ENCODE results near the gene RPS15. TPM values are rescaled to one million over a fixed set of nuclear protein-coding genes. Genes with fewer than 3 reads are reported as not detected.
A peak's percentile ranks its signal among the peaks of the same experiment; 100 is the strongest.

Gene RPS15
- total and polyA plus RNA-seq, 4 donors = 296 to 954 (median 414) TPM

DNA sequence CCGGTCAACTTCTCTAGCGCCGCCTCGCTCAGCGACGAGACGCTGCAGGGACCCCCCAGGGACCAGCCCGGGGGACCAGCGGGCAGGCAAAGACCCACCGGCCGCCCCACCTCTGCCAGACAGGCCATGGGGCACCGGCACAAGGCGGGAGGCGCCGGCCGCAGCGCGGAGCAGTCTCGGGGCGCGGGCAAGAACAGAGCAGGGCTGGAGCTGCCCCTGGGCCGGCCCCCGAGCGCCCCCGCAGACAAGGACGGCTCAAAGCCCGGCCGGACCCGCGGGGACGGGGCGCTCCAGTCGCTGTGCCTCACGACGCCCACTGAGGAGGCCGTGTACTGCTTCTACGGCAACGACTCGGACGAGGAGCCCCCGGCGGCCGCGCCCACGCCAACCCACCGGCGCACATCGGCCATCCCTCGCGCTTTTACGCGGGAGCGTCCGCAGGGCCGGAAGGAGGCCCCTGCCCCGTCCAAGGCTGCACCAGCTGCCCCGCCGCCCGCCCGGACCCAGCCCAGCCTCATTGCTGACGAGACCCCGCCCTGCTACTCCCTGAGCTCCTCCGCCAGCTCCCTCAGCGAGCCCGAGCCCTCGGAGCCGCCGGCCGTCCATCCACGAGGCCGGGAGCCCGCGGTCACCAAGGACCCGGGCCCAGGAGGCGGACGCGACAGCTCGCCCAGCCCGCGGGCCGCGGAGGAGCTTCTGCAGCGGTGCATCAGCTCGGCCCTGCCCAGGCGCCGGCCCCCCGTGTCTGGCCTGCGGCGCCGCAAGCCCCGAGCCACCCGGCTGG lies 29.5 kb downstream of the RPS15 start:
- 7% methylated on average over 92 of the region's 92 CpGs for WGBS
- no peak overlapping the region for H3K9ac ChIP-seq (ENCODE audit: low read depth in 1 of 2, low read length in 2 of 2)
- TF ChIP-seq, protein P1, sequence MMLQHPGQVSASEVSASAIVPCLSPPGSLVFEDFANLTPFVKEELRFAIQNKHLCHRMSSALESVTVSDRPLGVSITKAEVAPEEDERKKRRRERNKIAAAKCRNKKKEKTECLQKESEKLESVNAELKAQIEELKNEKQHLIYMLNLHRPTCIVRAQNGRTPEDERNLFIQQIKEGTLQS (IDR thresholded peaks at IDR 0.05) = no peak
- TF ChIP-seq TAF1 (conservative IDR thresholded peaks at IDR 0.05) (no peak), HNF4A (conservative IDR thresholded peaks at IDR 0.05) (no peak), NR2F2 (IDR thresholded peaks at IDR 0.05) (no peak), HNF4G (IDR thresholded peaks at IDR 0.05) (no peak), EGR1 (IDR thresholded peaks at IDR 0.05; ENCODE audit: low read depth in 2 of 2) (no peak), GABPA (IDR thresholded peaks at IDR 0.05 in 1 of 2, conservative IDR thresholded peaks at IDR 0.05 in 1 of 2) (no peak), RAD21 (IDR thresholded peaks at IDR 0.05) (no peak), SP1 (IDR thresholded peaks at IDR 0.05) (no peak), RXRA (IDR thresholded peaks at IDR 0.05) (no peak), YY1 (IDR thresholded peaks at IDR 0.05) (no peak)
- TF ChIP-seq, protein P2, sequence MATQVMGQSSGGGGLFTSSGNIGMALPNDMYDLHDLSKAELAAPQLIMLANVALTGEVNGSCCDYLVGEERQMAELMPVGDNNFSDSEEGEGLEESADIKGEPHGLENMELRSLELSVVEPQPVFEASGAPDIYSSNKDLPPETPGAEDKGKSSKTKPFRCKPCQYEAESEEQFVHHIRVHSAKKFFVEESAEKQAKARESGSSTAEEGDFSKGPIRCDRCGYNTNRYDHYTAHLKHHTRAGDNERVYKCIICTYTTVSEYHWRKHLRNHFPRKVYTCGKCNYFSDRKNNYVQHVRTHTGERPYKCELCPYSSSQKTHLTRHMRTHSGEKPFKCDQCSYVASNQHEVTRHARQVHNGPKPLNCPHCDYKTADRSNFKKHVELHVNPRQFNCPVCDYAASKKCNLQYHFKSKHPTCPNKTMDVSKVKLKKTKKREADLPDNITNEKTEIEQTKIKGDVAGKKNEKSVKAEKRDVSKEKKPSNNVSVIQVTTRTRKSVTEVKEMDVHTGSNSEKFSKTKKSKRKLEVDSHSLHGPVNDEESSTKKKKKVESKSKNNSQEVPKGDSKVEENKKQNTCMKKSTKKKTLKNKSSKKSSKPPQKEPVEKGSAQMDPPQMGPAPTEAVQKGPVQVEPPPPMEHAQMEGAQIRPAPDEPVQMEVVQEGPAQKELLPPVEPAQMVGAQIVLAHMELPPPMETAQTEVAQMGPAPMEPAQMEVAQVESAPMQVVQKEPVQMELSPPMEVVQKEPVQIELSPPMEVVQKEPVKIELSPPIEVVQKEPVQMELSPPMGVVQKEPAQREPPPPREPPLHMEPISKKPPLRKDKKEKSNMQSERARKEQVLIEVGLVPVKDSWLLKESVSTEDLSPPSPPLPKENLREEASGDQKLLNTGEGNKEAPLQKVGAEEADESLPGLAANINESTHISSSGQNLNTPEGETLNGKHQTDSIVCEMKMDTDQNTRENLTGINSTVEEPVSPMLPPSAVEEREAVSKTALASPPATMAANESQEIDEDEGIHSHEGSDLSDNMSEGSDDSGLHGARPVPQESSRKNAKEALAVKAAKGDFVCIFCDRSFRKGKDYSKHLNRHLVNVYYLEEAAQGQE (IDR thresholded peaks at IDR 0.05) = no peak
- TF ChIP-seq, protein P3, sequence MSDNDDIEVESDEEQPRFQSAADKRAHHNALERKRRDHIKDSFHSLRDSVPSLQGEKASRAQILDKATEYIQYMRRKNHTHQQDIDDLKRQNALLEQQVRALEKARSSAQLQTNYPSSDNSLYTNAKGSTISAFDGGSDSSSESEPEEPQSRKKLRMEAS (IDR thresholded peaks at IDR 0.05) = no peak
- TF ChIP-seq, protein P4, sequence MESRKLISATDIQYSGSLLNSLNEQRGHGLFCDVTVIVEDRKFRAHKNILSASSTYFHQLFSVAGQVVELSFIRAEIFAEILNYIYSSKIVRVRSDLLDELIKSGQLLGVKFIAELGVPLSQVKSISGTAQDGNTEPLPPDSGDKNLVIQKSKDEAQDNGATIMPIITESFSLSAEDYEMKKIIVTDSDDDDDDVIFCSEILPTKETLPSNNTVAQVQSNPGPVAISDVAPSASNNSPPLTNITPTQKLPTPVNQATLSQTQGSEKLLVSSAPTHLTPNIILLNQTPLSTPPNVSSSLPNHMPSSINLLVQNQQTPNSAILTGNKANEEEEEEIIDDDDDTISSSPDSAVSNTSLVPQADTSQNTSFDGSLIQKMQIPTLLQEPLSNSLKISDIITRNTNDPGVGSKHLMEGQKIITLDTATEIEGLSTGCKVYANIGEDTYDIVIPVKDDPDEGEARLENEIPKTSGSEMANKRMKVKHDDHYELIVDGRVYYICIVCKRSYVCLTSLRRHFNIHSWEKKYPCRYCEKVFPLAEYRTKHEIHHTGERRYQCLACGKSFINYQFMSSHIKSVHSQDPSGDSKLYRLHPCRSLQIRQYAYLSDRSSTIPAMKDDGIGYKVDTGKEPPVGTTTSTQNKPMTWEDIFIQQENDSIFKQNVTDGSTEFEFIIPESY (IDR thresholded peaks at IDR 0.05) = no peak
- peaks cover 30 to 66% (median 44%) of the 10 kb centered on the region in 4 donors for H3K4me1 ChIP-seq (ENCODE audit: control insufficient read depth in 4 of 4, insufficient read depth in 4 of 4, low read length in 3 of 4)
- peaks cover 0 to 11% (median 7%) of the 10 kb centered on the region in 4 donors for H3K27me3 ChIP-seq (ENCODE audit: control insufficient read depth in 4 of 4, insufficient read depth in 4 of 4, low read length in 3 of 4)
- no peak for DNase-seq (ENCODE audit: low spot score)
- no peaks in the 10 kb centered on the region for H3K9me3 ChIP-seq (ENCODE audit: control insufficient read depth in 4 of 4, low read length in 3 of 4)
- no peak overlapping the region for H3K4me3 ChIP-seq (ENCODE audit: low read depth in 1 of 3, low read length in 3 of 3)
- no peaks in the 10 kb centered on the region for H3K36me3 ChIP-seq (ENCODE audit: control insufficient read depth in 4 of 4, insufficient read depth in 3 of 4, low read depth in 1 of 4, low read length in 3 of 4)
- H3K27ac ChIP-seq (ENCODE audit: low read depth in 1 of 2, low read length in 2 of 2) = no peak overlapping the region

DNA sequence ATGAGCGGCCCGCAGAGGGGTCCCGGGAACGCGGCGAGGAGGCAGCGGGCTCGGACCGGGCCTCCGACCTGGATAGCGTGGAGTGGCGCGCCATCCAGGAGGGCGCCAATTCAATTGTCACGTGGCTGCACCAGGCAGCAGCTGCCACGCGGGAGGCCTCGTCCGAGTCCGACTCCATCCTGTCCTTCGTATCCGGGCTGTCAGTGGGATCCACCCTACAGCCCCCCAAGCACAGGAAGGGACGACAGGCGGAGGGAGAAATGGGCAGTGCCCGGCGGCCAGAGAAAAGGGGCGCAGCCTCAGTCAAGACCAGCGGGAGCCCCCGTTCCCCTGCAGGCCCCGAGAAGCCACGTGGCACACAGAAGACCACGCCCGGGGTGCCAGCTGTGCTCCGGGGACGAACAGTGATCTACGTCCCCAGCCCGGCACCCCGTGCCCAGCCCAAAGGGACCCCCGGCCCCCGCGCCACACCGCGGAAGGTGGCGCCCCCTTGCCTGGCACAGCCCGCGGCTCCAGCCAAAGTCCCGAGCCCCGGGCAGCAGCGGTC lies 30.2 kb downstream of the RPS15 start:
- no peak for DNase-seq (ENCODE audit: low spot score)
- H3K9ac ChIP-seq (ENCODE audit: low read depth in 1 of 2, low read length in 2 of 2) = no peak overlapping the region
- no peaks in the 10 kb centered on the region for H3K9me3 ChIP-seq (ENCODE audit: control insufficient read depth in 4 of 4, low read length in 3 of 4)
- H3K4me3 ChIP-seq (ENCODE audit: low read depth in 1 of 3, low read length in 3 of 3) = peak overlapping the region in 1 of 3 donors; percentile 50
- no peak overlapping the region for H3K27ac ChIP-seq (ENCODE audit: low read depth in 1 of 2, low read length in 2 of 2)
- WGBS = 12% methylated on average over 49 of the region's 49 CpGs
- no peaks in the 10 kb centered on the region for H3K36me3 ChIP-seq (ENCODE audit: control insufficient read depth in 4 of 4, insufficient read depth in 3 of 4, low read depth in 1 of 4, low read length in 3 of 4)
- peaks cover 0 to 11% (median 7%) of the 10 kb centered on the region in 4 donors for H3K27me3 ChIP-seq (ENCODE audit: control insufficient read depth in 4 of 4, insufficient read depth in 4 of 4, low read length in 3 of 4)
- peaks cover 30 to 69% (median 44%) of the 10 kb centered on the region in 4 donors for H3K4me1 ChIP-seq (ENCODE audit: control insufficient read depth in 4 of 4, insufficient read depth in 4 of 4, low read length in 3 of 4)
- TF ChIP-seq JUND (IDR thresholded peaks at IDR 0.05) (no peak), NR2F2 (IDR thresholded peaks at IDR 0.05) (no peak), GABPA (IDR thresholded peaks at IDR 0.05 in 1 of 2, conservative IDR thresholded peaks at IDR 0.05 in 1 of 2) (no peak), FOXA2 (IDR thresholded peaks at IDR 0.05) (no peak), HNF4G (IDR thresholded peaks at IDR 0.05) (no peak), EGR1 (IDR thresholded peaks at IDR 0.05; ENCODE audit: low read depth in 2 of 2) (no peak), RAD21 (IDR thresholded peaks at IDR 0.05) (no peak), HNF4A (conservative IDR thresholded peaks at IDR 0.05) (no peak), FOXA1 (IDR thresholded peaks at IDR 0.05) (no peak), TAF1 (conservative IDR thresholded peaks at IDR 0.05) (no peak)
- TF ChIP-seq, protein P4 (IDR thresholded peaks at IDR 0.05) = no peak
- TF ChIP-seq, protein P1 (IDR thresholded peaks at IDR 0.05) = no peak
- TF ChIP-seq, protein P5, sequence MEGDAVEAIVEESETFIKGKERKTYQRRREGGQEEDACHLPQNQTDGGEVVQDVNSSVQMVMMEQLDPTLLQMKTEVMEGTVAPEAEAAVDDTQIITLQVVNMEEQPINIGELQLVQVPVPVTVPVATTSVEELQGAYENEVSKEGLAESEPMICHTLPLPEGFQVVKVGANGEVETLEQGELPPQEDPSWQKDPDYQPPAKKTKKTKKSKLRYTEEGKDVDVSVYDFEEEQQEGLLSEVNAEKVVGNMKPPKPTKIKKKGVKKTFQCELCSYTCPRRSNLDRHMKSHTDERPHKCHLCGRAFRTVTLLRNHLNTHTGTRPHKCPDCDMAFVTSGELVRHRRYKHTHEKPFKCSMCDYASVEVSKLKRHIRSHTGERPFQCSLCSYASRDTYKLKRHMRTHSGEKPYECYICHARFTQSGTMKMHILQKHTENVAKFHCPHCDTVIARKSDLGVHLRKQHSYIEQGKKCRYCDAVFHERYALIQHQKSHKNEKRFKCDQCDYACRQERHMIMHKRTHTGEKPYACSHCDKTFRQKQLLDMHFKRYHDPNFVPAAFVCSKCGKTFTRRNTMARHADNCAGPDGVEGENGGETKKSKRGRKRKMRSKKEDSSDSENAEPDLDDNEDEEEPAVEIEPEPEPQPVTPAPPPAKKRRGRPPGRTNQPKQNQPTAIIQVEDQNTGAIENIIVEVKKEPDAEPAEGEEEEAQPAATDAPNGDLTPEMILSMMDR (IDR thresholded peaks at IDR 0.05; ENCODE audit: low read depth, low read length, missing input control) = no peak
